DOHH2 (cell line): ENCODE measurements around the gene HAO1.

Source experiments
- CTCF ChIP-seq: fragments of 200-600 bp; sonication (generic); IDR thresholded peaks from one replicate; pipeline ENCODE4 v1.5.1; 2014; ENCODE audit warnings: antibody characterized with exemption, mild to moderate bottlenecking, low read depth, low read length; ENCODE audit not compliant: poor library complexity, severe bottlenecking
- EZH2phosphoT487 ChIP-seq: fragments of 200-600 bp; sonication (generic); IDR thresholded peaks from 2 replicates; pipeline ENCODE4 v1.6.1; 2017; ENCODE audit warnings: borderline replicate concordance, mild to moderate bottlenecking, antibody characterized with exemption, low read length, moderate library complexity, mixed read lengths

GRCh38 chr20:7989379-7989778, 49.1 kb upstream of the HAO1 start:
- TF ChIP-seq CTCF (no peak), EZH2phosphoT487 (no peak)
